Bone marrow (tissue), 2 donors: ENCODE measurements around the gene RNF17.

Source experiments
- DNase-seq, 2 donors: peaks; one replicate each; lab custom pipeline; 2025; lab: John Stamatoyannopoulos, UW

RNF17 gene

GRCh38 chr13:24897293-24897692 is 133.3 kb downstream of the RNF17 start:
- no peak for DNase-seq

- no peak for DNase-seq
Measured at GRCh38 chr13:24899601-24900000, 135.6 kb downstream of the RNF17 start.

GRCh38 chr13:24900507-24900906 is 136.5 kb downstream of the RNF17 start:
- DNase-seq = no peak

- no peak for DNase-seq
Measured at GRCh38 chr13:24905242-24905641, 141.3 kb downstream of the RNF17 start.

- DNase-seq = no peak
Measured at GRCh38 chr13:24906268-24906667, 142.3 kb downstream of the RNF17 start.

GRCh38 chr13:24910502-24911132 is 146.6 kb downstream of the RNF17 start:
- DNase-seq = no peak

GRCh38 chr13:24911133-24911908 is 147.4 kb downstream of the RNF17 start:
- DNase-seq = no peak

- no peak for DNase-seq
Measured at GRCh38 chr13:24916464-24916863, 152.5 kb downstream of the RNF17 start.

- DNase-seq = no peak
Measured at GRCh38 chr13:24921003-24921402, 157.0 kb downstream of the RNF17 start.

- DNase-seq = no peak
Measured at GRCh38 chr13:24921881-24922280, 157.9 kb downstream of the RNF17 start.

- DNase-seq = no peak
Measured at GRCh38 chr13:24922387-24922744, 158.4 kb downstream of the RNF17 start.

GRCh38 chr13:24922745-24923591 is 159.0 kb downstream of the RNF17 start:
- peak; percentile 86 to 89 for DNase-seq

GRCh38 chr13:24925318-24926231 is 161.6 kb downstream of the RNF17 start:
- no peak for DNase-seq

- DNase-seq = no peak
Measured at GRCh38 chr13:24927810-24928404, 163.9 kb downstream of the RNF17 start.

- DNase-seq = no peak
Measured at GRCh38 chr13:24929196-24929595, 165.2 kb downstream of the RNF17 start.
